IMR-90 (cell line): Measurements from ENCODE around the gene TMOD1. TPM values are rescaled to one million over a fixed set of nuclear protein-coding genes. Genes with fewer than 3 reads are reported as not detected.

ENCODE experiments used
- ATAC-seq: fragments of 200-7000 bp; cut with Tn5 transposase; 2 replicates; pipeline ENCODE4 v1.9.1; 2020; ENCODE audit warnings: low read depth, mild to moderate bottlenecking, moderate library complexity
- BruUV-seq: library from RNA; stranded (reverse); fragments of 400-500 nt; replicated peaks from 2 replicates; lab custom pipeline; 2021; lab: Mats Ljungman, UMichigan
- CTCF ChIA-PET: fragments of 300-600 bp; formaldehyde crosslinking; extraction: SDS; loops from one replicate; lab custom pipeline; 2021; ENCODE audit warnings: antibody characterized with exemption; lab: Yijun Ruan, JAX
- POLR2A ChIA-PET: fragments of 300-600 bp; sonication (Branson Sonifier 250); formaldehyde crosslinking; loops from one replicate; lab custom pipeline; 2022; ENCODE audit warnings: antibody characterized with exemption; ENCODE audit not compliant: unreplicated experiment; lab: Charles Lee
- DNase-seq: peaks from one replicate; pipeline ENCODE4 v3.0.0; 2013
- H2AFZ ChIP-seq: replicated peaks from 2 replicates; pipeline ENCODE3; 2013; ENCODE audit warnings: low read length, mild to moderate bottlenecking; ENCODE audit not compliant: poor library complexity
- H2AK5ac ChIP-seq: 2 replicates; pipeline ENCODE4 v1.6.1; 2013; ENCODE audit warnings: low read depth, low read length, inconsistent platforms
- H2AK9ac ChIP-seq: replicated peaks from 2 replicates; pipeline ENCODE3; 2013; ENCODE audit warnings: mild to moderate bottlenecking, low read depth, low read length, moderate library complexity; ENCODE audit not compliant: poor library complexity
- H2BK120ac ChIP-seq: 2 replicates; pipeline ENCODE4 v1.6.1; 2013; ENCODE audit warnings: low read depth, low read length, inconsistent platforms
- H2BK15ac ChIP-seq: 3 replicates; pipeline ENCODE4 v1.6.1; 2013; ENCODE audit warnings: low read depth, low read length, inconsistent platforms
- H2BK20ac ChIP-seq: 2 replicates; pipeline ENCODE4 v1.6.1; 2013; ENCODE audit warnings: low read depth, mild to moderate bottlenecking, inconsistent platforms, low read length, moderate library complexity
- H2BK5ac ChIP-seq: 2 replicates; pipeline ENCODE4 v1.6.1; 2013; ENCODE audit warnings: mild to moderate bottlenecking, low read depth, low read length, inconsistent platforms; ENCODE audit not compliant: poor library complexity, severe bottlenecking
- H3K14ac ChIP-seq: replicated peaks from 2 replicates; pipeline ENCODE4 v1.6.1; 2013; ENCODE audit warnings: low read depth, low read length, inconsistent platforms
- H3K18ac ChIP-seq: 2 replicates; pipeline ENCODE4 v1.6.1; 2013; ENCODE audit warnings: low read depth, low read length, control low read depth
- H3K23ac ChIP-seq: 2 replicates; pipeline ENCODE4 v1.6.1; 2013; ENCODE audit warnings: low read depth, low read length, inconsistent platforms
- H3K27ac ChIP-seq: 2 replicates; pipeline ENCODE4 v1.5.1; 2013; ENCODE audit warnings: mild to moderate bottlenecking, control low read depth, low read length; ENCODE audit not compliant: insufficient read depth
- H3K27me3 ChIP-seq: 2 replicates; pipeline ENCODE4 v1.6.1; 2013; ENCODE audit warnings: low read length; ENCODE audit not compliant: control insufficient read depth, insufficient read depth
- H3K36me3 ChIP-seq: 2 replicates; pipeline ENCODE4 v1.6.1; 2013; ENCODE audit warnings: low read length, mixed read lengths; ENCODE audit not compliant: control insufficient read depth, insufficient read depth
- H3K4ac ChIP-seq: 2 replicates; pipeline ENCODE4 v1.6.1; 2013; ENCODE audit warnings: low read depth, low read length, inconsistent platforms
- H3K4me1 ChIP-seq: 2 replicates; pipeline ENCODE4 v1.6.1; 2013; ENCODE audit warnings: low read length, mixed read lengths; ENCODE audit not compliant: control insufficient read depth, insufficient read depth
- H3K4me2 ChIP-seq: 2 replicates; pipeline ENCODE4 v1.6.1; 2013; ENCODE audit warnings: low read depth, mild to moderate bottlenecking, control low read depth, low read length, moderate library complexity
- H3K4me3 ChIP-seq: 2 replicates; pipeline ENCODE4 v1.5.1; 2013; ENCODE audit warnings: low read depth, mild to moderate bottlenecking, control low read depth, low read length, moderate library complexity; ENCODE audit not compliant: insufficient read depth
- H3K56ac ChIP-seq: 2 replicates; pipeline ENCODE4 v1.6.1; 2013; ENCODE audit warnings: low read length, inconsistent platforms; ENCODE audit not compliant: insufficient read depth; ENCODE audit errors: extremely low read depth
- H3K79me1 ChIP-seq, 2 experiments: 2 replicates each; pipeline ENCODE4 v1.6.1; 2013; ENCODE audit warnings: low read length in 2 of 2, inconsistent platforms in 1 of 2, low read depth in 1 of 2
- H3K9ac ChIP-seq: 2 replicates; pipeline ENCODE4 v1.6.1; 2013; ENCODE audit warnings: low read depth, low read length, control low read depth
- H3K9me1 ChIP-seq: 2 replicates; pipeline ENCODE4 v1.6.1; 2013; ENCODE audit warnings: low read length, inconsistent platforms; ENCODE audit not compliant: insufficient read depth
- H3K9me3 ChIP-seq: 2 replicates; pipeline ENCODE4 v1.6.1; 2013; ENCODE audit warnings: low read length; ENCODE audit not compliant: control insufficient read depth, insufficient read depth
- H4K20me1 ChIP-seq: 2 replicates; pipeline ENCODE4 v1.6.1; 2013; ENCODE audit warnings: low read length, inconsistent platforms; ENCODE audit not compliant: insufficient read depth
- H4K5ac ChIP-seq: 2 replicates; pipeline ENCODE4 v1.6.1; 2013; ENCODE audit warnings: mild to moderate bottlenecking, low read depth, low read length, control low read depth
- H4K8ac ChIP-seq, 2 experiments: 2 replicates each; pipeline ENCODE4 v1.6.1; 2013; ENCODE audit warnings: low read depth in 2 of 2, low read length in 2 of 2, control low read depth in 1 of 2, inconsistent platforms in 1 of 2
- H4K91ac ChIP-seq: 2 replicates; pipeline ENCODE4 v1.6.1; 2013; ENCODE audit warnings: low read depth, low read length, inconsistent platforms; ENCODE audit not compliant: insufficient read depth
- CHD1 ChIP-seq: IDR thresholded peaks from 2 replicates; pipeline ENCODE4 v1.6.1; 2012; ENCODE audit warnings: low read depth, low read length, improper control_type of control experiment
- MAFK ChIP-seq: IDR thresholded peaks from 2 replicates; pipeline ENCODE4 v1.6.1; 2012; ENCODE audit warnings: low read depth, low read length, improper control_type of control experiment
- MXI1 ChIP-seq: IDR thresholded peaks from 2 replicates; pipeline ENCODE4 v1.6.1; 2012; ENCODE audit warnings: low read depth, mild to moderate bottlenecking, low read length, moderate library complexity, borderline replicate concordance
- POLR2A ChIP-seq: IDR thresholded peaks from 2 replicates; pipeline ENCODE4 v1.6.1; 2012; ENCODE audit warnings: mild to moderate bottlenecking, low read depth, low read length
- RAD21 ChIP-seq: IDR thresholded peaks from 2 replicates; pipeline ENCODE4 v1.6.1; 2012; ENCODE audit warnings: low read length, improper control_type of control experiment
- RCOR1 ChIP-seq: IDR thresholded peaks from 2 replicates; pipeline ENCODE4 v1.6.1; 2012; ENCODE audit warnings: mild to moderate bottlenecking, low read length, improper control_type of control experiment; ENCODE audit not compliant: insufficient replicate concordance
- RFX5 ChIP-seq: IDR thresholded peaks from 2 replicates; pipeline ENCODE4 v1.8.0; 2012; ENCODE audit warnings: low read depth, mild to moderate bottlenecking, low read length, moderate library complexity
- SMC3 ChIP-seq: fragments of 150-350 bp; IDR thresholded peaks from 2 replicates; pipeline ENCODE4 v1.6.1; 2016; ENCODE audit warnings: low read depth, mild to moderate bottlenecking, antibody characterized with exemption, low read length, moderate library complexity
- WGBS, 2 experiments: methylation state at CpG; one replicate each; pipeline versions ENCODE4 v1.1.5 to v1.1.7; 2013; ENCODE audit warnings: missing lambda C conversion rate in 2 of 2; ENCODE audit not compliant: insufficient read length in 1 of 2; ENCODE audit errors: extremely low coverage in 2 of 2; 5-methylcytosine and 5-hydroxymethylcytosine counted together
- dilution Hi-C: fragments of 300-500 bp; cut with HindIII; formaldehyde crosslinking; loops from one replicate; pipeline ENCODE4 v1.14.3; 2018; ENCODE audit warnings: low sequenced_read_pairs; ENCODE audit not compliant: unreplicated experiment
- in situ Hi-C: fragments of 300-500 bp; cut with MboI; formaldehyde crosslinking; loops from 3 replicates; pipeline ENCODE4 v1.14.3; 2019; ENCODE audit warnings: low sequenced_read_pairs, inconsistent platforms, mixed read lengths
- intact Hi-C: fragments of 100-400 bp; cut with micrococcal nuclease; formaldehyde crosslinking; loops from 2 replicates; pipeline ENCODE4 v1.10.0; 2022
- polyA plus RNA-seq, 3 experiments: library from polyadenylated mRNA; depleted of rRNA; stranded (reverse); fragments of >200 nt; gene quantifications; 2 replicates each; pipeline ENCODE4 v1.2.3, GENCODE V29; 2012; ENCODE audit warnings: low replicate concordance in 1 of 3
- total RNA-seq: library from RNA; depleted of rRNA; stranded (reverse); fragments of >200 nt; gene quantifications from 2 replicates; pipeline ENCODE4 v1.2.3, GENCODE V29; 2012
- TF ChIP-seq, protein P1 (sequence below): fragments of 150-350 bp; IDR thresholded peaks from 2 replicates; pipeline ENCODE4 v1.6.1; 2016; ENCODE audit warnings: low read depth, mild to moderate bottlenecking, low read length, moderate library complexity, borderline replicate concordance
- TF ChIP-seq, protein P2 (sequence below): fragments of 150-350 bp; IDR thresholded peaks from 2 replicates; pipeline ENCODE4 v1.6.1; 2017; ENCODE audit warnings: mild to moderate bottlenecking, antibody characterized with exemption, low read length, low read depth

Gene TMOD1
- total and polyA plus RNA-seq, 2 of the 4 experiments (the other 2 are of a cell fraction): 0.18 to 0.38 TPM

DNA sequence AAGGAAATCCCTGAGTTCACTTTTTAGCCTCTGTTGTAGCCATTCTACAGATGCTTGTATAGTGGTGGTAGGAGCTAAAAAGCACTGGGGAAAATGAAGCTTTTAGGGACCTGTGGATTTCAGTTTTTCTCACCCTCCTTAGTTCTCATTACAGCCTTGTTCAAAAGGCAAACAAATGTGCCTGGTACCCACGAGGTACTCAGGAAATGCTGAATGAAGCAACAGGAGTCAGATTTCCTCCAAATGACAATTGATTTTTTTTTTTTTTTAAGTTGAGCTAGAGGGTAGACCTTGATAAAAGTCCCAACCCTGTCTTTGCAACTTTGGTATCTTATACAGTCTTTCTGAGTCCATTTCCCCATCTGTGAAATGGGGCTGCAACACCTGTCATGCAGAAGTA, 21.3 kb upstream of the TMOD1 start:
- no peaks in the 10 kb centered on the region for H3K27me3 ChIP-seq
- in situ Hi-C loops (no loop called here), dilution Hi-C loops (no loop called here), intact Hi-C loops (no loop called here)
- ATAC-seq (no peak), DNase-seq (no peak)
- H2BK20ac ChIP-seq: no peak overlapping the region
- no CpG with 5 or more reads among the region's 1 CpG for WGBS, 2 experiments
- no peak overlapping the region for H4K5ac ChIP-seq
- no peaks in the 10 kb centered on the region for H3K9me3 ChIP-seq
- no peaks in the 10 kb centered on the region for H4K20me1 ChIP-seq
- H3K36me3 ChIP-seq: peaks cover 4% of the 10 kb centered on the region; the same call in 1 of the 2 replicates
- no TSS peak for BruUV-seq
- H2AFZ ChIP-seq: no peak overlapping the region
- no peak overlapping the region for H2AK5ac ChIP-seq
- H4K91ac ChIP-seq: no peak overlapping the region
- H2BK5ac ChIP-seq: no peak overlapping the region
- no peak overlapping the region for H3K18ac ChIP-seq
- peaks cover 8% of the 10 kb centered on the region for H3K4me1 ChIP-seq
- peak overlapping the region; percentile 58; the same call in 1 of the 2 replicates for H3K14ac ChIP-seq
- ChIA-PET POLR2A (no interaction called here), CTCF (interaction anchor here (1.0 kb wide), 1 partner anchor 136 kb away, joined by 3 read pairs; no protein-coding TSS in a partner anchor)
- no peak overlapping the region for H2AK9ac ChIP-seq
- no peak overlapping the region for H3K9ac ChIP-seq
- H3K4ac ChIP-seq: 0 out of 2 replicates have a peak overlapping the region, but pooled peaks have one; percentile 1
- no peak overlapping the region for H3K27ac ChIP-seq
- H2BK15ac ChIP-seq: no peak overlapping the region
- no peak overlapping the region for H3K4me2 ChIP-seq
- no peaks in the 10 kb centered on the region; the same call in 1 of the 2 replicates for H3K9me1 ChIP-seq
- H3K79me1 ChIP-seq: no peaks in the 10 kb centered on the region
- no peak overlapping the region for H3K4me3 ChIP-seq
- no peak overlapping the region for H2BK120ac ChIP-seq
- no peak overlapping the region for H3K23ac ChIP-seq
- no peak overlapping the region for H4K8ac ChIP-seq
- no peak for TF ChIP-seq SMC3
- TF ChIP-seq MAFK: no peak
- TF ChIP-seq MXI1: no peak
- TF ChIP-seq CHD1: no peak
- TF ChIP-seq RFX5: no peak
- no peak for TF ChIP-seq RCOR1
- TF ChIP-seq, protein P1, sequence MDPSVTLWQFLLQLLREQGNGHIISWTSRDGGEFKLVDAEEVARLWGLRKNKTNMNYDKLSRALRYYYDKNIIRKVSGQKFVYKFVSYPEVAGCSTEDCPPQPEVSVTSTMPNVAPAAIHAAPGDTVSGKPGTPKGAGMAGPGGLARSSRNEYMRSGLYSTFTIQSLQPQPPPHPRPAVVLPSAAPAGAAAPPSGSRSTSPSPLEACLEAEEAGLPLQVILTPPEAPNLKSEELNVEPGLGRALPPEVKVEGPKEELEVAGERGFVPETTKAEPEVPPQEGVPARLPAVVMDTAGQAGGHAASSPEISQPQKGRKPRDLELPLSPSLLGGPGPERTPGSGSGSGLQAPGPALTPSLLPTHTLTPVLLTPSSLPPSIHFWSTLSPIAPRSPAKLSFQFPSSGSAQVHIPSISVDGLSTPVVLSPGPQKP: no peak
- no peak for TF ChIP-seq RAD21
- no peak for TF ChIP-seq POLR2A
- TF ChIP-seq, protein P2, sequence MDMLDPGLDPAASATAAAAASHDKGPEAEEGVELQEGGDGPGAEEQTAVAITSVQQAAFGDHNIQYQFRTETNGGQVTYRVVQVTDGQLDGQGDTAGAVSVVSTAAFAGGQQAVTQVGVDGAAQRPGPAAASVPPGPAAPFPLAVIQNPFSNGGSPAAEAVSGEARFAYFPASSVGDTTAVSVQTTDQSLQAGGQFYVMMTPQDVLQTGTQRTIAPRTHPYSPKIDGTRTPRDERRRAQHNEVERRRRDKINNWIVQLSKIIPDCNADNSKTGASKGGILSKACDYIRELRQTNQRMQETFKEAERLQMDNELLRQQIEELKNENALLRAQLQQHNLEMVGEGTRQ: no peak
- H3K56ac ChIP-seq: no peak overlapping the region
